ENCODE data around the gene TXNL1. TPM values are rescaled to one million over a fixed set of nuclear protein-coding genes. Genes with fewer than 3 reads are reported as not detected.

TXNL1 gene
- total RNA-seq, 1 experiment from 2014 or later = 131 TPM

DNA sequence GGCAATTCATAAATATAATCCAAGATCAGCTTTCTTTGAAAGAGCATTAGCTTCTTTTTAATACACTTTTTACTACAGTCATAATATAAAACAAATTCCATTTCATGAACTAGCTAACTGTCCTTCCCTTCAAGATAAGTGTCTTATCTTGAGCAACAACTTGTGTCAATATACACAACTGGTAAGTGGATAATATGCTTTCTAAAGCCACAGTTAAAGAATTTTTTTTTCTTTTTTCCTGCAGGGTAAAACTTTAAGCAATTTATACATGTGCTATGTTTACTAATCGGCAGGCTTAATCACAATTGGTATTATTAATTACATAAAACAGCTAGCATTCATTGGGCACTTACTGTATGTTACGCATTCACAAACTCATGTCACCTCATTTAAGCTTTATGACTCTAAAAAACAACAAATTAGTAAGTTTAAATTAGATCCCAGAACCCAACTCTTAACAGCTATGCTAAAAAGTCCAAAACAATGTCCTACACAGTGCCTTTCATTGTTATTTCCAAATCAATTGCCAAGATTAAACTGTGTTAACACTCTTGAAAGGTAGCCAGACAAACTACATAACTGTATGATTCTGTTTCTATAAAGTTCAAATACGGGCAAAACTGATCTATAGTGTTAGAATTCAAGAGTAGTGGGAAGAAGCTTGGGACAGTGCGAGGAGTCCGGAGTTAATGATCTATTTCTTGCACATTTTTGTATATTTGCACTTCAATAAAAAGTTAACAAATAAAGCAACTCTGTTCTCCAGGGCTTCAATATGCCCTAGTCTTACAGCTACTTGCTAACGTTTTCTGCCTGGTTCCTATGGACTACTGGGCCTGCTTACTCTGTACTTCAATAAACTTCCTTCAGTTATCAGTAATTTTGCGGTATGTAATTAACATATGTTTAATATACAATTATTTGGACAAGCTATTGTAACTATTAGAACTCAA lies 6.0 kb downstream of the TXNL1 start:
- DNase-seq (ENCODE audit: low spot score) = no peak
- Histone ChIP-seq H3K27ac (ENCODE audit: low read depth, low read length, poor library complexity, severe bottlenecking) (no peak overlapping the region), H3K9me3 (ENCODE audit: low read depth, low read length, poor library complexity, severe bottlenecking) (no peaks in the 10 kb centered on the region), H3K4me1 (ENCODE audit: insufficient read depth, low read length, poor library complexity, severe bottlenecking) (peaks cover 15% of the 10 kb centered on the region), H3K4me3 (ENCODE audit: low read depth, low read length, poor library complexity, severe bottlenecking) (no peak overlapping the region), H3K36me3 (ENCODE audit: insufficient read depth, low read length, poor library complexity, severe bottlenecking) (peaks cover 4% of the 10 kb centered on the region), H3K27me3 (replicated peaks; ENCODE audit: insufficient read depth, low read depth, low read length, poor library complexity) (no peaks in the 10 kb centered on the region)
- ChIA-PET POLR2A (ENCODE audit: low non-redundant PET) (no interaction called here), CTCF (no interaction called here)
- TF ChIP-seq EZH2 (IDR thresholded peaks at IDR 0.05; ENCODE audit: borderline replicate concordance, low read depth, low read length, poor library complexity, severe bottlenecking) = no peak
- TF ChIP-seq, protein P1, sequence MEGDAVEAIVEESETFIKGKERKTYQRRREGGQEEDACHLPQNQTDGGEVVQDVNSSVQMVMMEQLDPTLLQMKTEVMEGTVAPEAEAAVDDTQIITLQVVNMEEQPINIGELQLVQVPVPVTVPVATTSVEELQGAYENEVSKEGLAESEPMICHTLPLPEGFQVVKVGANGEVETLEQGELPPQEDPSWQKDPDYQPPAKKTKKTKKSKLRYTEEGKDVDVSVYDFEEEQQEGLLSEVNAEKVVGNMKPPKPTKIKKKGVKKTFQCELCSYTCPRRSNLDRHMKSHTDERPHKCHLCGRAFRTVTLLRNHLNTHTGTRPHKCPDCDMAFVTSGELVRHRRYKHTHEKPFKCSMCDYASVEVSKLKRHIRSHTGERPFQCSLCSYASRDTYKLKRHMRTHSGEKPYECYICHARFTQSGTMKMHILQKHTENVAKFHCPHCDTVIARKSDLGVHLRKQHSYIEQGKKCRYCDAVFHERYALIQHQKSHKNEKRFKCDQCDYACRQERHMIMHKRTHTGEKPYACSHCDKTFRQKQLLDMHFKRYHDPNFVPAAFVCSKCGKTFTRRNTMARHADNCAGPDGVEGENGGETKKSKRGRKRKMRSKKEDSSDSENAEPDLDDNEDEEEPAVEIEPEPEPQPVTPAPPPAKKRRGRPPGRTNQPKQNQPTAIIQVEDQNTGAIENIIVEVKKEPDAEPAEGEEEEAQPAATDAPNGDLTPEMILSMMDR (conservative IDR thresholded peaks at IDR 0.05; ENCODE audit: low read depth, low read length) = no peak
- intact Hi-C loops (cut with micrococcal nuclease; ENCODE audit: unreplicated experiment) = no loop called here
- no TSS peak for BruUV-seq (replicated peaks)

DNA sequence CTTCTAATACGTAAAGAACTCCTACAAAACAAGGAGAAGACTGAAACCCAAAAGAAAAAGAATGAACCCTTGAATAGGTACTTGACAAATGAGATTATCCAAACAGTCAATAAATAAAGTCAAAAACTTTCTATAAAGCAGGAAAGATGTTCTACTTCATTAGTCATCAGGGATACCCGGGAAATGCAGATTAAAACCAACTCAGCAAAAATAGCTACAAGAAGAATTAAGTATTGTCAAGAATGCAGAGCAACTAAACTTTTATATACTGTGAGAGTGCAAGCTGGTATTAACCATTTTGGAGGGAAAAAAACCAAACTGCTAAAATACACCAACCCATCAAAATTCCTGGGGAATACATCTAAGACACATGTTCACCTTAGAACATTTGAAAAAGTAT lies 10.4 kb downstream of the TXNL1 start:
- peaks cover 10% of the 10 kb centered on the region for H3K4me1 ChIP-seq (ENCODE audit: insufficient read depth, low read length, poor library complexity, severe bottlenecking)
- no TSS peak for BruUV-seq (replicated peaks)
- TF ChIP-seq EZH2 (IDR thresholded peaks at IDR 0.05; ENCODE audit: borderline replicate concordance, low read depth, low read length, poor library complexity, severe bottlenecking) = no peak
- TF ChIP-seq, protein P1 (conservative IDR thresholded peaks at IDR 0.05; ENCODE audit: low read depth, low read length) = no peak
- DNase-seq (ENCODE audit: low spot score) = peak; percentile 17
- H3K9me3 ChIP-seq (ENCODE audit: low read depth, low read length, poor library complexity, severe bottlenecking) = no peaks in the 10 kb centered on the region
- H3K27ac ChIP-seq (ENCODE audit: low read depth, low read length, poor library complexity, severe bottlenecking) = peak overlapping the region; percentile 16
- peaks cover 19% of the 10 kb centered on the region for H3K36me3 ChIP-seq (ENCODE audit: insufficient read depth, low read length, poor library complexity, severe bottlenecking)
- no peaks in the 10 kb centered on the region for H3K27me3 ChIP-seq (replicated peaks; ENCODE audit: insufficient read depth, low read depth, low read length, poor library complexity)
- no peak overlapping the region for H3K4me3 ChIP-seq (ENCODE audit: low read depth, low read length, poor library complexity, severe bottlenecking)
- intact Hi-C loops (cut with micrococcal nuclease; ENCODE audit: unreplicated experiment) = no loop called here
- ChIA-PET POLR2A (ENCODE audit: low non-redundant PET) (no interaction called here), CTCF (no interaction called here)

DNA sequence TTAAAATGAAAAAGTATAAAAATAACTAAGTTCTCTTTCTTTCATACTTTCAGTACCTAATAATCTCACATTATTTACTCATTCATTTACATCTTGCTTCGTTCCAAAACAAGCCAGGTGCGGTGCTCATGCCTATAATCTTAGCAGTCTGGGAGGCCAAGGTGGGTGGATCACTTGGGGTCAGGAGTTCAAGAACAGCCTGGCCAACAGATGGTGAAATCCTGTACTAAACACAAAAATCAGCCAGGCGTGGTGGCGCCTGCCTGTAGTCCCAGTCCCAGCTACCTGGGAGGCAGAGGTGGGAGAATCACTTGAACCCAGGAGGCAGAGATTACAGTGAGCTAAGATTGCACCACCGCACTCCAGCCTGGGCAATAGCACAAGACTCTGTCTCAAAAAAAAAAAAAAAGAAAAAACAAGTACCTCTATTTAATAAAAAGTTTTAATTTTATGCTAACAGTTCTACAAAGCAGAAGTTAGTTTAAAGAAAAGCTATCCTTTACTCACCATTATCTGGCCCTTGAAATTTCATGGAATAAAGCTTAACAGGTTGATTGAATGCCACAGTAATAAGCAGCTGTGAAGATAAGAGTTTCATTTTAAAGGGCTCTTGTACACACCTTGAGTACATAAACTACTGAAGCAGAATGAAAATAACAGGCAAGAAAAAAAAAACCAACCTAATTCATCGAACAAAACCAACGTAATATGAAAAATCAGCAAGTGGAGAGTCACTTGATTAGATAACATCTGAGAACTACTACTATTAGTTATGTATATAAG lies 22.5 kb downstream of the TXNL1 start:
- no peaks in the 10 kb centered on the region for H3K9me3 ChIP-seq (ENCODE audit: low read depth, low read length, poor library complexity, severe bottlenecking)
- no peak overlapping the region for H3K4me3 ChIP-seq (ENCODE audit: low read depth, low read length, poor library complexity, severe bottlenecking)
- BruUV-seq (replicated peaks) = no TSS peak
- intact Hi-C loops (cut with micrococcal nuclease; ENCODE audit: unreplicated experiment) = no loop called here
- no peaks in the 10 kb centered on the region for H3K4me1 ChIP-seq (ENCODE audit: insufficient read depth, low read length, poor library complexity, severe bottlenecking)
- TF ChIP-seq EZH2 (IDR thresholded peaks at IDR 0.05; ENCODE audit: borderline replicate concordance, low read depth, low read length, poor library complexity, severe bottlenecking) = no peak
- TF ChIP-seq, protein P1 (conservative IDR thresholded peaks at IDR 0.05; ENCODE audit: low read depth, low read length) = no peak
- no peak for DNase-seq (ENCODE audit: low spot score)
- no peaks in the 10 kb centered on the region for H3K27me3 ChIP-seq (replicated peaks; ENCODE audit: insufficient read depth, low read depth, low read length, poor library complexity)
- ChIA-PET POLR2A (ENCODE audit: low non-redundant PET) (interaction anchor here (0.6 kb wide), 1 partner anchor 116 kb away, joined by 4 read pairs; no protein-coding TSS in a partner anchor), CTCF (no interaction called here)
- H3K27ac ChIP-seq (ENCODE audit: low read depth, low read length, poor library complexity, severe bottlenecking) = no peak overlapping the region
- peaks cover 75% of the 10 kb centered on the region for H3K36me3 ChIP-seq (ENCODE audit: insufficient read depth, low read length, poor library complexity, severe bottlenecking)
